ENCODE data around the gene GSKIP.

The GSKIP gene

DNA sequence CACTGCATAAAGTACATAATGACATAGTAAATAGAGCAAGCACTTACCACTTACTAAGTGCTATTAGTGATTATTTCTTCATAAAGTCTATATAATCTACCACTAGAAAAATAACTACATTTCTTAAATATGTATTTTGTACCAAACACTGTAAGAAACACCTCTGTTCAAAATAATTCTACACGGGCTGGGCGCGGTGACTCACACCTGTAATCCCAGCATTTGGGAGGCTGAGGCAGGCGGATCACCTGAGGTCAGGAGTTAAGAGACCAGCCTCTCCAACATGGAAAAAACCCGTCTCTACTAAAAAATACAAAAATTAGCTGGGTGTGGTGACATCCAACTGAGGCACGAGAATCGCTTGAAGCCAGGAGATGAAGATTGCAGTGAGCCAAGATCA lies 39.1 kb upstream of the GSKIP start:
- Histone ChIP-seq H2AFZ (ENCODE audit: low read depth, low read length) (no peak overlapping the region), H3K27ac (ENCODE audit: low read length, poor library complexity, severe bottlenecking) (no peak overlapping the region), H4K91ac (ENCODE audit: low read length) (no peak overlapping the region), H3K23ac (ENCODE audit: low read length in 2 of 2) (no peak overlapping the region), H3K27me3 (ENCODE audit: control insufficient read depth in 1 of 2, insufficient read depth in 1 of 2, low read length in 2 of 2) (no peaks in the 10 kb centered on the region), H3K4ac (ENCODE audit: low read depth in 1 of 2, low read length in 2 of 2) (no peak overlapping the region), H3K4me2 (ENCODE audit: low read length, poor library complexity, severe bottlenecking) (no peak overlapping the region), H3K14ac (ENCODE audit: low read length in 2 of 2) (no peak overlapping the region), H3K4me1 (ENCODE audit: control insufficient read depth, insufficient read depth, low read depth, low read length) (no peaks in the 10 kb centered on the region), H4K8ac (ENCODE audit: low read length) (no peak overlapping the region), H2BK12ac (ENCODE audit: low read length in 2 of 2) (no peak overlapping the region), H2BK120ac (ENCODE audit: low read depth, low read length) (no peak overlapping the region), H3K9me3 (ENCODE audit: control insufficient read depth, low read length) (no peaks in the 10 kb centered on the region), H3K4me3 (ENCODE audit: insufficient read depth in 1 of 2, low read depth in 1 of 2, low read length in 2 of 2) (no peak overlapping the region), H3K79me1 (replicated peaks; ENCODE audit: low read length, poor library complexity, severe bottlenecking) (no peaks in the 10 kb centered on the region), H2BK5ac (ENCODE audit: low read depth, low read length, poor library complexity, severe bottlenecking) (no peak overlapping the region), H2AK5ac (ENCODE audit: low read length, severe bottlenecking) (no peak overlapping the region), H3K18ac (ENCODE audit: low read depth in 1 of 2, low read length in 2 of 2) (no peak overlapping the region), H3K9ac (ENCODE audit: low read length) (no peak overlapping the region), H2BK15ac (ENCODE audit: low read depth, poor library complexity, severe bottlenecking) (no peak overlapping the region), H3K36me3 (ENCODE audit: control insufficient read depth in 1 of 2, insufficient read depth in 2 of 2, low read depth in 1 of 2, low read length in 2 of 2) (peaks cover 2 to 88% of the 10 kb centered on the region in 2 experiments)
- WGBS: 98% methylated on average over 7 of the region's 7 CpGs
- no peak for DNase-seq

DNA sequence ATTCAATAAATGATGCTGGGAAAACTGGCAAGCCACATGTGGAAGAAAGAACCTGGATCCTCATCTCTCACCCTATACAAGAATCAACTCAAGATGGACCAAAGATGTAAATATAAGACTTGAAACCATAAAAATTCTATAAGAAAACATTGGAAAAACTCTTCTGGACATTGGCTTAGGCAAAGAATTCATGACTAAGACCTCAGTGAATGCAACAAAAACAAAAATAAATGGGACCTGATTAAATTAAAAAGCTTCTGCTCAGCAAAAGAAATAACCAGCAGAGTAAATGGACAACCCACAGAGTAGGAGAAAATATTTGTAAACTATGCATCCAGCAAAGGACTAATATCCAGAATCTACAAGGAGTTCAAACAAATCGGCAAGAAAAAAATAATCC lies 24.8 kb upstream of the GSKIP start:
- H3K14ac ChIP-seq (ENCODE audit: low read length in 2 of 2): no peak overlapping the region
- H3K4ac ChIP-seq (ENCODE audit: low read depth in 1 of 2, low read length in 2 of 2): no peak overlapping the region
- no peak overlapping the region for H2BK15ac ChIP-seq (ENCODE audit: low read depth, poor library complexity, severe bottlenecking)
- no peak overlapping the region for H3K18ac ChIP-seq (ENCODE audit: low read depth in 1 of 2, low read length in 2 of 2)
- H4K91ac ChIP-seq (ENCODE audit: low read length): no peak overlapping the region
- H4K8ac ChIP-seq (ENCODE audit: low read length): no peak overlapping the region
- no peak overlapping the region for H3K27ac ChIP-seq (ENCODE audit: low read length, poor library complexity, severe bottlenecking)
- peaks cover 4% of the 10 kb centered on the region for H3K79me1 ChIP-seq (replicated peaks; ENCODE audit: low read length, poor library complexity, severe bottlenecking)
- no peak overlapping the region for H2AK5ac ChIP-seq (ENCODE audit: low read length, severe bottlenecking)
- no peak overlapping the region for H3K23ac ChIP-seq (ENCODE audit: low read length in 2 of 2)
- no peak overlapping the region for H2BK5ac ChIP-seq (ENCODE audit: low read depth, low read length, poor library complexity, severe bottlenecking)
- no peak for DNase-seq
- peaks cover 3 to 61% of the 10 kb centered on the region in 2 experiments for H3K36me3 ChIP-seq (ENCODE audit: control insufficient read depth in 1 of 2, insufficient read depth in 2 of 2, low read depth in 1 of 2, low read length in 2 of 2)
- no peak overlapping the region for H3K4me2 ChIP-seq (ENCODE audit: low read length, poor library complexity, severe bottlenecking)
- H3K4me3 ChIP-seq (ENCODE audit: insufficient read depth in 1 of 2, low read depth in 1 of 2, low read length in 2 of 2): no peak overlapping the region
- no peaks in the 10 kb centered on the region for H3K4me1 ChIP-seq (ENCODE audit: control insufficient read depth, insufficient read depth, low read depth, low read length)
- H2BK120ac ChIP-seq (ENCODE audit: low read depth, low read length): no peak overlapping the region
- H3K27me3 ChIP-seq (ENCODE audit: control insufficient read depth in 1 of 2, insufficient read depth in 1 of 2, low read length in 2 of 2): no peaks in the 10 kb centered on the region
- H3K9me3 ChIP-seq (ENCODE audit: control insufficient read depth, low read length): peaks cover 3% of the 10 kb centered on the region
- H2BK12ac ChIP-seq (ENCODE audit: low read length in 2 of 2): no peak overlapping the region
- no peak overlapping the region for H3K9ac ChIP-seq (ENCODE audit: low read length)
- no peak overlapping the region for H2AFZ ChIP-seq (ENCODE audit: low read depth, low read length)
- no CpG with 5 or more reads among the region's 1 CpG for WGBS

DNA sequence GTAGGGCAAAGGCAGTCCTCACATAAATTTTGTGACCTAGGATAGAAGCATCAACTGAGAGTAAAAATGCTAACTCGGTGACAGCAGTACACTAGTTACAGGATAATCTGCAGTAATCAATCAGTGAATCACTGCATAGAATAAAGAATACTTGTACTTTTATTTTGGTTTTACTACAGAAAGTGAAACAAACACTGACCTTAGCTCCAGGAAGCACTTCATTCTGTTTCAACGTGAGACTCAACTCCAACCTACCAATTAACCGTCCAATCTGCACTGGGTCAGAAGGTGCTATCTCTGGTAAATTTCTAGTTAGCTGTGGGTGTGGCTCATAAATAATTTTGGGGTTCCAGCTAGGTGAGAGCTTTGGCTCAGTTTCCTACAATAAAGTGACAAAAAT lies 22.0 kb upstream of the GSKIP start:
- Histone ChIP-seq H4K8ac (ENCODE audit: low read length) (no peak overlapping the region), H3K4me2 (ENCODE audit: low read length, poor library complexity, severe bottlenecking) (no peak overlapping the region), H3K9me3 (ENCODE audit: control insufficient read depth, low read length) (peaks cover 3% of the 10 kb centered on the region), H2AFZ (ENCODE audit: low read depth, low read length) (no peak overlapping the region), H3K79me1 (replicated peaks; ENCODE audit: low read length, poor library complexity, severe bottlenecking) (peaks cover 4% of the 10 kb centered on the region), H3K4me3 (ENCODE audit: insufficient read depth in 1 of 2, low read depth in 1 of 2, low read length in 2 of 2) (no peak overlapping the region), H3K18ac (ENCODE audit: low read depth in 1 of 2, low read length in 2 of 2) (no peak overlapping the region), H2BK120ac (ENCODE audit: low read depth, low read length) (no peak overlapping the region), H3K4me1 (ENCODE audit: control insufficient read depth, insufficient read depth, low read depth, low read length) (no peaks in the 10 kb centered on the region), H3K23ac (ENCODE audit: low read length in 2 of 2) (no peak overlapping the region), H3K4ac (ENCODE audit: low read depth in 1 of 2, low read length in 2 of 2) (no peak overlapping the region), H2AK5ac (ENCODE audit: low read length, severe bottlenecking) (no peak overlapping the region), H3K14ac (ENCODE audit: low read length in 2 of 2) (no peak overlapping the region), H3K36me3 (ENCODE audit: control insufficient read depth in 1 of 2, insufficient read depth in 2 of 2, low read depth in 1 of 2, low read length in 2 of 2) (peaks cover 3 to 49% of the 10 kb centered on the region in 2 experiments), H3K9ac (ENCODE audit: low read length) (no peak overlapping the region), H2BK12ac (ENCODE audit: low read length in 2 of 2) (no peak overlapping the region), H3K27ac (ENCODE audit: low read length, poor library complexity, severe bottlenecking) (no peak overlapping the region), H2BK15ac (ENCODE audit: low read depth, poor library complexity, severe bottlenecking) (no peak overlapping the region), H2BK5ac (ENCODE audit: low read depth, low read length, poor library complexity, severe bottlenecking) (no peak overlapping the region), H4K91ac (ENCODE audit: low read length) (no peak overlapping the region), H3K27me3 (ENCODE audit: control insufficient read depth in 1 of 2, insufficient read depth in 1 of 2, low read length in 2 of 2) (no peaks in the 10 kb centered on the region)
- no peak for DNase-seq
- WGBS: no CpG with 5 or more reads among the region's 3 CpGs

DNA sequence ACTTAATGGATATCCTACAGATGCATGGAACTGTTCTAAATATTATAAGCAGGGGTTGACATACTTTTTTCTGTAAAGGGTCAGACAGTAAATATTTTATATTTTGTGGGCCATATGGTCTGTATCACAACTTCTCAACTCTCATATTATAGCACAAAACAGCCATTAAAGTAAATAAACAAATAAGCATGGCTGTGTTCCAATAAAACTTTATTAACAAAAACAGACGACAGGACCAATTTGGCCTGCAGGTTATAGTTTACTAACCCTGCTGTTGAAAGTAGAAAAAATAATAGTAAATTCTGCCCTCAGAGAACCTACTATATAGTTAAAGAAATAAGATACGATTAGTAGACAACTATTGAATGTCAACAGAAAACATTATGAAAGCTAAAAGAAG lies 17.7 kb upstream of the GSKIP start:
- no peak overlapping the region for H3K27ac ChIP-seq (ENCODE audit: low read length, poor library complexity, severe bottlenecking)
- no peak overlapping the region for H3K9ac ChIP-seq (ENCODE audit: low read length)
- peaks cover 3% of the 10 kb centered on the region for H3K4me1 ChIP-seq (ENCODE audit: control insufficient read depth, insufficient read depth, low read depth, low read length)
- H2BK12ac ChIP-seq (ENCODE audit: low read length in 2 of 2): no peak overlapping the region
- no peak overlapping the region for H3K18ac ChIP-seq (ENCODE audit: low read depth in 1 of 2, low read length in 2 of 2)
- no peak overlapping the region for H3K23ac ChIP-seq (ENCODE audit: low read length in 2 of 2)
- H3K9me3 ChIP-seq (ENCODE audit: control insufficient read depth, low read length): no peaks in the 10 kb centered on the region
- H2BK15ac ChIP-seq (ENCODE audit: low read depth, poor library complexity, severe bottlenecking): no peak overlapping the region
- H3K14ac ChIP-seq (ENCODE audit: low read length in 2 of 2): no peak overlapping the region
- no peak overlapping the region for H3K4me3 ChIP-seq (ENCODE audit: insufficient read depth in 1 of 2, low read depth in 1 of 2, low read length in 2 of 2)
- H3K4me2 ChIP-seq (ENCODE audit: low read length, poor library complexity, severe bottlenecking): no peak overlapping the region
- no peak overlapping the region for H2BK5ac ChIP-seq (ENCODE audit: low read depth, low read length, poor library complexity, severe bottlenecking)
- H2BK120ac ChIP-seq (ENCODE audit: low read depth, low read length): no peak overlapping the region
- no peak overlapping the region for H4K91ac ChIP-seq (ENCODE audit: low read length)
- DNase-seq: no peak
- H4K8ac ChIP-seq (ENCODE audit: low read length): no peak overlapping the region
- H2AK5ac ChIP-seq (ENCODE audit: low read length, severe bottlenecking): no peak overlapping the region
- peaks cover 13% of the 10 kb centered on the region for H3K79me1 ChIP-seq (replicated peaks; ENCODE audit: low read length, poor library complexity, severe bottlenecking)
- H3K27me3 ChIP-seq (ENCODE audit: control insufficient read depth in 1 of 2, insufficient read depth in 1 of 2, low read length in 2 of 2): no peaks in the 10 kb centered on the region
- WGBS: no CpG with 5 or more reads among the region's 2 CpGs
- no peak overlapping the region for H2AFZ ChIP-seq (ENCODE audit: low read depth, low read length)
- H3K4ac ChIP-seq (ENCODE audit: low read depth in 1 of 2, low read length in 2 of 2): no peak overlapping the region
- peaks cover 1 to 9% of the 10 kb centered on the region in 2 experiments for H3K36me3 ChIP-seq (ENCODE audit: control insufficient read depth in 1 of 2, insufficient read depth in 2 of 2, low read depth in 1 of 2, low read length in 2 of 2)
